ENCODE results near the gene PTMA.

DNA sequence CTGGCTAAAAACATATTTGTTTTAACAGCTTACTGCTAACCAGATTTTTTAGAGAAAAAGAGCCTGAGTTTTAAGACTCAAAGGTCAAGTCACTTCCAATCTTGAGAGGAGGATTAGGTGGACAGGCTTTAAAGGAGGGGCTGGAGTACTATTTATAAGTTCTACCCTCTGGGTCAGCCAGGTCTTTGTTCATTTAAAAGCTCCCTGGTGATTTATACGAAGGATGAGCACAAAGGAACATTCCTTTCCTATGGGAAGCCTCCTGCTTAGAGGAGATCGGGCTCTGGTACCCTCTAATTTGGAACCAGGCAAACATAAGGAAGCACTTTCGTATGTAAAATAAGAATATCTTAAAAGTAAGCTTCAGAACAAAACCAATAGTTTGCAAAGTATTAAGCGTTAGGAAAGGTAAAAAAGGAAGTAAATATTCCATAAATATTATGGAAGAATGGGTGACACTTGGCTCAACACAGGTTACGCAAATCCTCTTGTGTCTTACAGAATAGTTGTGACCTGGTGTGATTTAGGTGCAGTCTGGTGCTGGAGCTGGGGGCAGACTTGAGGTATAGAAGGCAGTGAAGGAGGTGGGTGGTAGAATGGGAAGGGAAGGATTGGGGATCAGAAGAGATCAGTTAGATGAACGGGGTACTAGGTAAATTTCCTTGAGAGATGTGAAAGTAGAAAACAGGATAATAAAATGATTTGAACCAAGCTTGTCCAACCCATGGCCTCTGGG is 37.1 kb downstream of the PTMA start:
- TF ChIP-seq SUZ12 (IDR thresholded peaks at IDR 0.05; ENCODE audit: extremely low read depth, insufficient read depth, insufficient read length) (no peak), YY1 (IDR thresholded peaks at IDR 0.05; ENCODE audit: insufficient read depth, insufficient read length) (no peak), ZNF274 (IDR thresholded peaks at IDR 0.05; ENCODE audit: low read depth, low read length) (no peak)
